Measurements from ENCODE around the gene SMOC2. TPM values are rescaled to one million over a fixed set of nuclear protein-coding genes. Genes with fewer than 3 reads are reported as not detected.

The SMOC2 gene
- total and polyA plus RNA-seq, 2 of the 4 experiments (the other 2 are of a cell fraction), result not detected

- ATAC-seq (ENCODE audit: low read depth) (no peak), DNase-seq (no peak)
- Histone ChIP-seq H3K18ac (ENCODE audit: low read depth, low read length) (no peak overlapping the region), H3K27me3 (ENCODE audit: control insufficient read depth, insufficient read depth, low read length) (no peaks in the 10 kb centered on the region), H3K4ac (ENCODE audit: low read depth, low read length) (no peak overlapping the region), H2BK20ac (ENCODE audit: low read depth, low read length) (no peak overlapping the region), H3K9me3 (ENCODE audit: control insufficient read depth, insufficient read depth, low read length) (peaks cover 28% of the 10 kb centered on the region), H3K9ac (ENCODE audit: low read depth, low read length) (no peak overlapping the region), H3K14ac (replicated peaks; ENCODE audit: low read depth, low read length) (no peak overlapping the region), H2AK5ac (ENCODE audit: low read depth, low read length) (no peak overlapping the region), H3K79me1 (ENCODE audit: low read depth in 1 of 2, low read length in 2 of 2) (no peaks in the 10 kb centered on the region), H3K27ac (ENCODE audit: insufficient read depth, low read length) (no peak overlapping the region), H3K4me2 (ENCODE audit: low read depth, low read length) (no peak overlapping the region), H2BK120ac (ENCODE audit: low read depth, low read length) (no peak overlapping the region), H4K8ac (ENCODE audit: low read depth in 2 of 2, low read length in 2 of 2) (no peak overlapping the region), H3K36me3 (ENCODE audit: control insufficient read depth, insufficient read depth, low read length) (no peaks in the 10 kb centered on the region), H3K9me1 (ENCODE audit: insufficient read depth, low read length) (no peaks in the 10 kb centered on the region), H3K4me1 (ENCODE audit: control insufficient read depth, insufficient read depth, low read length) (no peaks in the 10 kb centered on the region), H4K5ac (ENCODE audit: low read depth, low read length) (no peak overlapping the region), H2BK5ac (ENCODE audit: low read depth, low read length, poor library complexity, severe bottlenecking) (no peak overlapping the region), H3K4me3 (ENCODE audit: insufficient read depth, low read depth, low read length) (no peak overlapping the region), H3K56ac (ENCODE audit: extremely low read depth, insufficient read depth, low read length) (no peak overlapping the region), H2AFZ (replicated peaks; ENCODE audit: low read length, poor library complexity) (no peak overlapping the region), H2BK15ac (ENCODE audit: low read depth, low read length) (no peak overlapping the region), H4K20me1 (ENCODE audit: insufficient read depth, low read length) (no peaks in the 10 kb centered on the region), H2AK9ac (replicated peaks; ENCODE audit: low read depth, low read length, poor library complexity) (no peak overlapping the region), H4K91ac (ENCODE audit: insufficient read depth, low read depth, low read length) (no peak overlapping the region), H3K23ac (ENCODE audit: low read depth, low read length) (no peak overlapping the region)
- dilution Hi-C loops (cut with HindIII; ENCODE audit: low sequenced_read_pairs, unreplicated experiment) (no loop called here), intact Hi-C loops (cut with micrococcal nuclease) (no loop called here), in situ Hi-C loops (cut with MboI; ENCODE audit: low sequenced_read_pairs) (no loop called here)
- ChIA-PET POLR2A (ENCODE audit: unreplicated experiment) (no interaction called here), CTCF (no interaction called here)
- no CpG with 5 or more reads among the region's 7 CpGs for WGBS, 2 experiments (ENCODE audit: extremely low coverage in 2 of 2, insufficient read length in 1 of 2)
- no TSS peak for BruUV-seq (replicated peaks)
- TF ChIP-seq USF2 (IDR thresholded peaks at IDR 0.05; ENCODE audit: low read depth, low read length) (no peak), CHD1 (IDR thresholded peaks at IDR 0.05; ENCODE audit: low read depth, low read length) (no peak), MAFK (IDR thresholded peaks at IDR 0.05; ENCODE audit: low read depth, low read length) (no peak), CTCF (conservative IDR thresholded peaks at IDR 0.05; ENCODE audit: low read depth, low read length) (no peak), FOS (IDR thresholded peaks at IDR 0.05; ENCODE audit: low read depth, low read length) (no peak), MXI1 (IDR thresholded peaks at IDR 0.05; ENCODE audit: borderline replicate concordance, low read depth, low read length) (no peak), POLR2A (IDR thresholded peaks at IDR 0.05; ENCODE audit: low read depth, low read length) (no peak), RCOR1 (IDR thresholded peaks at IDR 0.05; ENCODE audit: insufficient replicate concordance, low read length) (no peak), MAZ (IDR thresholded peaks at IDR 0.05; ENCODE audit: borderline replicate concordance, low read depth, low read length) (no peak), ELK1 (IDR thresholded peaks at IDR 0.05; ENCODE audit: borderline replicate concordance, low read depth, low read length) (no peak), CEBPB (IDR thresholded peaks at IDR 0.05; ENCODE audit: low read depth, low read length) (no peak), RAD21 (IDR thresholded peaks at IDR 0.05; ENCODE audit: low read length) (no peak)
Measured at GRCh38 chr6:168674595-168674994, 233.6 kb downstream of the SMOC2 start.

Measured in IMR-90 (cell line).